Left cardiac atrium (tissue), 4 donors: ENCODE data around the gene CTNNAL1. TPM values are rescaled to one million over a fixed set of nuclear protein-coding genes. Genes with fewer than 3 reads are reported as not detected.

Experiments used
- ATAC-seq, 2 donors: fragments of 200-7000 bp; cut with Tn5 transposase; one replicate each; pipeline ENCODE4 v1.9.1; 2020; ENCODE audit warnings: mild to moderate bottlenecking in 2 of 2, moderate library complexity in 2 of 2
- DNase-seq: peaks from one replicate; pipeline ENCODE4 v3.0.0-alpha.2; 2020
- intact Hi-C, 2 donors: fragments of 100-400 bp; cut with DNase I; formaldehyde crosslinking; loops; one replicate each; pipeline versions ENCODE4 v1.14.1 to v1.15.1; 2022 to 2023
- total RNA-seq, 2 donors: library from RNA; stranded (reverse); fragmentation: NEBNext Ultra II Directional; extraction: Animal tissue kit (Norgen Biotek cat#: 25700); gene quantifications; one replicate each; pipeline ENCODE4 v1.2.1, GENCODE V29; 2021
- donor health status: DM: no; HTN: yes; CAD: no.
- donor health status: DM: no; HTN: yes; CAD: no; lungs with severe emphysema.
- donor health status: DM: yes; HTN: yes; CAD: no.
- donor health status: Dilated cardiomyopathy.

CTNNAL1 gene
- total RNA-seq, 2 donors from 2014 or later: 87.0 to 91.2 TPM

- no peak for ATAC-seq
- intact Hi-C loops: no loop called here
- no peak for DNase-seq
Observed at GRCh38 chr9:109033941-109034700, 20.8 kb upstream of the CTNNAL1 start.

GRCh38 chr9:109031241-109031640 lies 17.9 kb upstream of the CTNNAL1 start:
- intact Hi-C loops: no loop called here
- no peak for DNase-seq
- no peak for ATAC-seq

- ATAC-seq (no peak), DNase-seq (no peak)
- intact Hi-C loops: no loop called here
Observed at GRCh38 chr9:109030426-109030825, 17.1 kb upstream of the CTNNAL1 start.

GRCh38 chr9:109028457-109028856 lies 15.2 kb upstream of the CTNNAL1 start:
- intact Hi-C loops: no loop called here
- DNase-seq (no peak), ATAC-seq (no peak)

GRCh38 chr9:109027176-109027575 lies 13.9 kb upstream of the CTNNAL1 start:
- peak; percentile 36 to 55 for ATAC-seq

GRCh38 chr9:109026306-109026705 lies 13.0 kb upstream of the CTNNAL1 start:
- DNase-seq (no peak), ATAC-seq (no peak)
- intact Hi-C loops: no loop called here

More at GRCh38 chr9:109027176-109027575, 13.9 kb upstream of the CTNNAL1 start:
- intact Hi-C loops: no loop called here
- DNase-seq: peak; percentile 41

- intact Hi-C loops: no loop called here
- no peak for DNase-seq
- ATAC-seq: peak; percentile 17 to 50
Observed at GRCh38 chr9:109022873-109023272, 9.6 kb upstream of the CTNNAL1 start.

- intact Hi-C loops: no loop called here
- ATAC-seq (peak in 1 of 2 donors; percentile 21), DNase-seq (no peak)
Observed at GRCh38 chr9:109020581-109021511, 7.5 kb upstream of the CTNNAL1 start.

GRCh38 chr9:109020113-109020512 lies 6.8 kb upstream of the CTNNAL1 start:
- intact Hi-C loops: no loop called here
- DNase-seq (no peak), ATAC-seq (no peak)

- ATAC-seq: no peak
- intact Hi-C loops: no loop called here
- DNase-seq: no peak
Observed at GRCh38 chr9:109019420-109019819, 6.1 kb upstream of the CTNNAL1 start.

GRCh38 chr9:109017493-109017892 lies 4.2 kb upstream of the CTNNAL1 start:
- ATAC-seq: no peak
- intact Hi-C loops: no loop called here

GRCh38 chr9:109017061-109017460 lies 3.8 kb upstream of the CTNNAL1 start:
- ATAC-seq: no peak
- intact Hi-C loops: no loop called here
- no peak for DNase-seq

More at GRCh38 chr9:109017493-109017892, 4.2 kb upstream of the CTNNAL1 start:
- no peak for DNase-seq

- no peak for ATAC-seq
- no peak for DNase-seq
- intact Hi-C loops: no loop called here
Observed at GRCh38 chr9:109016132-109016531, 2.8 kb upstream of the CTNNAL1 start.

GRCh38 chr9:109014608-109015280 lies 1.4 kb upstream of the CTNNAL1 start:
- intact Hi-C loops: no loop called here
- DNase-seq: no peak
- ATAC-seq: no peak

GRCh38 chr9:109013679-109014607 lies 644 bp upstream of the CTNNAL1 start:
- DNase-seq: peak; percentile 40
- ATAC-seq: peak in 1 of 2 donors; percentile 3
- intact Hi-C loops: no loop called here

- DNase-seq (peak; percentile 68), ATAC-seq (peak; percentile 24 to 66)
- intact Hi-C loops: no loop called here
Observed at GRCh38 chr9:109012009-109012875, 1.1 kb downstream of the CTNNAL1 start.

GRCh38 chr9:109011231-109011671 lies 2.0 kb downstream of the CTNNAL1 start:
- ATAC-seq: no peak
- no peak for DNase-seq
- intact Hi-C loops: no loop called here

GRCh38 chr9:109010746-109011145 lies 2.6 kb downstream of the CTNNAL1 start:
- intact Hi-C loops: no loop called here
- DNase-seq (no peak), ATAC-seq (no peak)
